GM21786 (cell line): ENCODE measurements around the gene CYP4A11.
"Not testable (repeated sequence)": the region's sequence is repeated elsewhere in the genome, so short reads cannot be mapped to it uniquely, and the experiment has no call there.

Experiments
- ATAC-seq: cut with Tn5 transposase; IDR thresholded peaks from one replicate; pipeline ENCODE4 v1.9.1; 2021; ENCODE audit not compliant: unreplicated experiment

The CYP4A11 gene, protein sequence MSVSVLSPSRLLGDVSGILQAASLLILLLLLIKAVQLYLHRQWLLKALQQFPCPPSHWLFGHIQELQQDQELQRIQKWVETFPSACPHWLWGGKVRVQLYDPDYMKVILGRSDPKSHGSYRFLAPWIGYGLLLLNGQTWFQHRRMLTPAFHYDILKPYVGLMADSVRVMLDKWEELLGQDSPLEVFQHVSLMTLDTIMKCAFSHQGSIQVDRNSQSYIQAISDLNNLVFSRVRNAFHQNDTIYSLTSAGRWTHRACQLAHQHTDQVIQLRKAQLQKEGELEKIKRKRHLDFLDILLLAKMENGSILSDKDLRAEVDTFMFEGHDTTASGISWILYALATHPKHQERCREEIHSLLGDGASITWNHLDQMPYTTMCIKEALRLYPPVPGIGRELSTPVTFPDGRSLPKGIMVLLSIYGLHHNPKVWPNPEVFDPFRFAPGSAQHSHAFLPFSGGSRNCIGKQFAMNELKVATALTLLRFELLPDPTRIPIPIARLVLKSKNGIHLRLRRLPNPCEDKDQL

DNA sequence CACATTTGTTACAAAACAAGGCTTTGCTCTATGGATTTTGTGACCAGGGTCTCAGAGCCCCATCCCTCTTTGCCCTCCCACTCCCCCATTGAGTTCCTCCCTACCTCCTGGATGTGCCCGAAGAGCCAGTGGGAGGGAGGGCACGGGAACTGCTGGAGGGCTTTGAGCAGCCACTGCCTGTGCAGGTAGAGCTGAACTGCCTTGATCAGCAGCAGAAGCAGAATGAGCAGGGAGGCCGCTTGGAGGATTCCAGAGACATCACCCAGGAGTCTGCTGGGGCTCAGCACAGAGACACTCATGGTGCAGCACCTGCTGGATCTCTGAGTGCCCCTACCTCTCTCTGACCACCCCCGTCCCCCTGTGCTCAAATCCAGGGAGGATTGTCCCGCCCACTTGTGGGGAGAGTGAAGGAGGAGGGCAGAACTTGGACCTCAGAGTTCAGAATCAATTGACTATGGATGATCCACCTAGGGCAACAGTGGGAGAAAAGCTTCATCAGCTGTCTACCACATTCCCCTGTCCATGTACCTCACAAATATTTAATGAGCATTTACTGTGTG, at the start of gene CYP4A11:
Gene CYP4A11 (minus strand): TSS at position 342 of the 560 bp plus-strand sequence. CDS start 43 bp downstream, at position 299.
- no peak for ATAC-seq

DNA sequence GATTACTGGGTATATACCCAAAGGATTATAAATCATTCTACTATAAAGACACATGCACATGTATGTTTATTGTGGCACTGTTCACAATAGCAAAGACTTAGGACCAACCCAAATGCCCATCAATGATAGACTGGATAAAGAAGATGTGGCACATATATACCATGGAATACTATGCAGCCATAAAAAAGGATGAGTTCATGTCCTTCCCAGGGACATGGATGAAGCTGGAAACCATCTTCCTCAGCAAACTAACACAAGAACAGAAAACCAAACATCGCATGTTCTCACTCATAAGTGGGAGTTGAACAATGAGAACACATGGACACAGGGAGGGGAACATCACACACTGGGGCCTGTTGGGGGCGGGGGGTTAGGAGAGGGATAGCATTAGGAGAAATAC, 49.3 kb upstream of the CYP4A11 start:
- not testable (repeated sequence) for ATAC-seq

DNA sequence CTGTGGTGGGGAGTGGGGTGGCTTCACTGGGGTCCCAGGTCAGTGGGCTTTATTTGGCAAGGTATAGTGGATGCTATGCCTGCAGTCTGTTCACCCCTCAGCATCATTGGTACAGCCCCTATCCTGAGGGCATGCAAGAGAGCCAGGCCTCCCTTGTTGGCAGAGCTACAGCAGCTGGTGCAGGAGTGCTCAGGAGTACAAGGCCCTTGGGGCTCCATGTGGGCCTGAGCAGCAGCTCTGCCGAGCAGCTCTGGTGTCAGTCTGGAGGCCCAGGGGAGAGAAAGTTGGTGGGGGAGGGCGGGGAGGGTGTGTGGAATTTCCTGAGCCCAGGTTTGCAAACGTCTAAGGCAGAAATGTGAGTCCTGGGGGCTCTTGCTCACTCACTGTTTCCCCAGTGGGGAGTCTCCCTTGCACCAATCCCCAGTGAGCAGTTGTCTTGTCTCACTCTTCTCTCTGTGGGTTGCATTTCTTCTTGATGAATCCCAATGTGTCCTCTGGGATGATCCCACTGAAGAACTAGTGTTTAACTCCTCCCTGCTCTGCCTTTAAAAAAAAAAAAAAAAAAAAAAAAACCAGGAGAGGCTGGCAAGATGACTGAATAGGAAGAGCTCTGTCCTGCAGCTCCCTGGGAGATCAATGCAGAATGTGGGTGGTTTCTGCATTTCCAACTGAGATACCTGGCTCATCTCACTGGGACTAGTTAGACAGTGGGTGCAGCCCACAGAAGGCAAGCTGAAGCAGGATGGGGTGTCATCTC, 42.7 kb upstream of the CYP4A11 start:
- ATAC-seq, result no peak

GRCh38 chr1:46983166-46983829, 42.0 kb upstream of the CYP4A11 start:
- ATAC-seq, result no peak

DNA sequence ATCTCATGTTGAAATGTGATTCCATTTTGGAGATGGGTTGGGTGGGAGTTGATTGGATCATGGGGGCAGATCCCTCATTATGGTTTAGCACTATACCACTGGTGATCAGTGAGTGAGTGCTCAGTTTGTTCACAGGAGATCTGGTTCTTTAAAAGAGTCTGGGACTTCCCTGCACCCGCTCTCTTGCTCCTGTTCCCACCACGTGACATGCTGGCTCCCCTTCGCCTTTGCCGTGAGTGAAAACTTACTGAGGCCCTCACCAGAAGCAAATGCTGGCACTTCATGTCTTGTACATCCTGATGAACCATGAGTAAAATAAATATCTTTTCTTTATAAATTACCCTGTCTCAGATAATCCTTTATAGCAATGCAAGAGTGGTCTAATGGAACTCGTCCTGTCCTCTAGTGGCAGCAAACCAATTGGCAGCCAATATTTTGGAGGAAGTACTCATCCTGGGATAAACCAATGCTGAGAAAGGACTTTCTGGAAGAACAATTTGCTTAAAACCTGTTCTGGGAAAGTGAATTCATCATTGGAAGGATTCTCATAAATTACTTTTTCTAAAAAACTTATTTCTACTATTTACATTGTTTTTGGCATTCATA, 27.8 kb upstream of the CYP4A11 start:
- ATAC-seq, result no peak

DNA sequence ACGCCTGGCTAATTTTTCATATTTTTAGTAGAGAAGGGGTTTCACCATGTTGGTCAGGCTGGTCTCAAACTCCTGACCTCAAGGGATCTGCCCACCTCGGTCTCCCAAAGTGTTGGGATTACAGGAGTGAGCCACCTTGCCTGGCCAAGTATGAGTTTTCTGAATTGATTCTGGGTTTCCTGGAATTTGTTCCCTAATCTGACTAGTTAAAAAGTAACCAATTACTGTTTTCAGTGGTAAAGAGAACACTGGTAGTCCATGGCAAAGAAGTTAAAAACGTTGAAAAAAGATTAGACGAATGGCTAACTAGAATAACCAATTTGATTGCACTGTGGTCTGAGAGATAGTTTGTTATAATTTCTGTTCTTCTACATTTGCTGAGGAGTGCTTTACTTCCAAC, 21.0 kb upstream of the CYP4A11 start:
- ATAC-seq, result not testable (repeated sequence)

DNA sequence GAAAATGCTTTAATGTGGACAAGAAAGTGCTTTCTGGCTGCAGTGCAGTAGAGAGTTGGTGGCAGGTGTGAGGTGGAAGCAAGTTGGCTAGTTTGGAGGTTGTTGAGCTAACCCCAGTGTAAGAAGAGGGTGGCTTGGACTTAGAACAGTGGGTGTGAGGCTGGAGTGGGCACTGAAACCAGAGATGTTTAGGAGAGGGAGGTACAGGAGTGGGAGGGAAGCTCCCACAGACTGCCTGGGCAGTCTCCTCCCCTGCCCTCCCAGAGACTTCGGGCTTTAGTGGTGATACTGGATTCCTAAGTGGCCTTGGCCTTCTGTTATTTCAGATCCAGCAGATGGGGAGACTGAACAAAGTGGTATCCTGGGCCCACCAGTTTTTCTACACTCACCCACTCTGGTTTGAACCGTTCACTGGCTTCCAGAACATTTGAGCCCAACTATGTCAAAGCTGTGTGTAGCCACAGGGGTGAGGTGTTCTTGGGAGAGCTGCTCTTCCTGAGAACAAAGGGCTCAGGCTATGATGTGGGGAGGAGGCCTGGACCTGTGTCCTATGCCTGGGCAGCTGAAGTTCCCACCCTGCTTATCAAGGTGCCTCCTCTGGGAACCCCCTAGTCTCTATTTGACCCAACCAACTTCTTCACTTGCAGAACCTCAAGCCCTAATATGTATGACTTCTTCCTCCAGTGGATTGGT, 19.9 kb upstream of the CYP4A11 start:
- ATAC-seq, result no peak

DNA sequence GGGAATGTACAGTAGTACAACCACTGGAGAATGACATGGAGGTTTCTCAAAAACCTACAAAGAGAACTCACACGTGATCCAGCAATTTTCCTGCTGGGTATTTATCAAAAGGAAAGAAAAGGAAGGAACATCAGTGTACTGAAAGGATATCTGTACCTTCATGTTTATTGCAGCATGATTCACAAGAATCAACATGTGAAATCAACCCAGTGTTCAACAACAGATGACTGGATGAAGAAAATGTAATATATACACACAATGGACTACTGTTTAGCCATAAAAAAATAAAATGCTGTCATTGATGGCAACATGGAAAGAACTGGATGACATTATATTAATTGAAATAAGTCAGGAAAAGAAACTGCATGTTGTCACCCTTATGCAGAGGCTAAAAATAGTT, 19.0 kb upstream of the CYP4A11 start:
- no peak for ATAC-seq

- not testable (repeated sequence) for ATAC-seq
Measured at GRCh38 chr1:46955116-46955515, 13.8 kb upstream of the CYP4A11 start.

GRCh38 chr1:46953847-46954246, 12.6 kb upstream of the CYP4A11 start:
- not testable (repeated sequence) for ATAC-seq

GRCh38 chr1:46949417-46949666, 8.1 kb upstream of the CYP4A11 start:
- not testable (repeated sequence) for ATAC-seq

GRCh38 chr1:46948629-46949416, 7.5 kb upstream of the CYP4A11 start:
- no peak for ATAC-seq

- not testable (repeated sequence) for ATAC-seq
Measured at GRCh38 chr1:46947706-46948105, 6.4 kb upstream of the CYP4A11 start.

- ATAC-seq, result no peak
Measured at GRCh38 chr1:46942086-46942485, 810 bp upstream of the CYP4A11 start.

DNA sequence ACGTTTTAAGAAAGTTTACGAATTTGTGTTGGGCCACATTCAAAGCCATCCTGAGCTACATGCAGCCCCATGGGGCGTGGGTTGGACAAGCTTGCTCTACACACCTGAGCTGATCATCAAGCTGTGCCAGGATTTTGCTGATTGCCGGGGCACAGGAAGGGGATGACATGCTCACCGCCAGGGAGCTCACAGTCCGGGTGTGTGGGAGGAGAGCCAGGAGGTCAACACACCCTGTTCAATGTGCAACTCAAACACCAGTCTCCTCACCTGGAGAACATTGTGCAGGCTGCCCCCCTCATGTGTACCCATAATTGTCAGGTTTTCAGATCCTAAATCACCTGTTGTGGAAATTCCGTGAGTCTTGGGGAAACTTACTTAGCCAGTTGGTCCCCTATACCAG, 969 bp downstream of the CYP4A11 start:
- no peak for ATAC-seq

- ATAC-seq, result no peak
Measured at GRCh38 chr1:46937270-46937669, 4.0 kb downstream of the CYP4A11 start.

DNA sequence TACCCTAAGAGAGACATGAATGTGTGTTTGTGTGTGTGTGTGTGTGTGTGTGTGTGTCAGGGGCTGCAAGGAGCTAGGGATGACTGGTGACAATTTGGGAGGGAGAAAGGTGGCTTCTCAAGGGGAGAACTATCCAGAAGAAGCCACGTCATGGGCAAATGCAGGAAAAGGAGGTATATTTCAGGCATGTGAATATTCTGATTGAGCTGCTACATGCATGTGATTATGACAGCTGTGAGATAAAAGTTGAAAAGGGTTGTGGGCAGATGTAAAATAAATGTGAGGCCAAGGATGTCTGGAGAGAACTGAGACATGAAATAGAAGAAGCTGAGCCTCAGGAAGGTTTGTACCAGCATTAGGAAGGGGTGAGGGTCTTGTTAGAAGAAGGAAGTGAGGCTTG, 4.5 kb downstream of the CYP4A11 start:
- ATAC-seq, result no peak

- not testable (repeated sequence) for ATAC-seq
Measured at GRCh38 chr1:46934852-46935251, 6.4 kb downstream of the CYP4A11 start.

- ATAC-seq, result not testable (repeated sequence)
Measured at GRCh38 chr1:46932020-46932419, 9.3 kb downstream of the CYP4A11 start.

- ATAC-seq, result no peak
Measured at GRCh38 chr1:46931151-46931550, 10.1 kb downstream of the CYP4A11 start.
